ENCODE results near the gene PRRT3.
"Not testable (repeated sequence)": the region's sequence is repeated elsewhere in the genome, so short reads cannot be mapped to it uniquely, and the experiment has no call there.

PRRT3 gene

GRCh38 chr3:9897408-9898372, 54.5 kb downstream of the PRRT3 start:
- no peak for FAIRE-seq

GRCh38 chr3:9896755-9897407, 55.3 kb downstream of the PRRT3 start:
- not testable (repeated sequence) for FAIRE-seq

GRCh38 chr3:9895715-9896114, 56.5 kb downstream of the PRRT3 start:
- not testable (repeated sequence) for FAIRE-seq
